GM12878 (cell line): Measurements from ENCODE around the gene ATP6V0E1.

ENCODE experiments used
- EP300 ChIP-seq, 2 experiments: fragments of 150-350 bp in 1 of 2; IDR thresholded peaks; 2 replicates each; pipeline ENCODE4 v1.6.1; 2011 to 2012; ENCODE audit warnings: low read depth in 2 of 2, low read length in 2 of 2, borderline replicate concordance in 1 of 2, improper control_type of control experiment in 1 of 2, inconsistent platforms in 1 of 2; ENCODE audit not compliant: control insufficient read depth in 1 of 2
- MEF2A ChIP-seq: IDR thresholded peaks from 2 replicates; pipeline ENCODE4 v1.6.1; 2011; ENCODE audit warnings: low read depth, mild to moderate bottlenecking, low read length, moderate library complexity; ENCODE audit not compliant: insufficient read depth

- TF ChIP-seq EP300 (IDR thresholded peaks at IDR 0.05; ENCODE audit: borderline replicate concordance in 1 of 2, control insufficient read depth in 1 of 2, low read depth in 2 of 2, low read length in 2 of 2), result no peak
- no peak for TF ChIP-seq MEF2A
Observed at GRCh38 chr5:173028811-173029327, 45.3 kb downstream of the ATP6V0E1 start.
